ENCODE results near the gene CREB3L2. TPM values are rescaled to one million over a fixed set of nuclear protein-coding genes. Genes with fewer than 3 reads are reported as not detected.

The CREB3L2 gene
- total and polyA plus RNA-seq, 2 donors = 3.4 to 6.6 TPM

DNA sequence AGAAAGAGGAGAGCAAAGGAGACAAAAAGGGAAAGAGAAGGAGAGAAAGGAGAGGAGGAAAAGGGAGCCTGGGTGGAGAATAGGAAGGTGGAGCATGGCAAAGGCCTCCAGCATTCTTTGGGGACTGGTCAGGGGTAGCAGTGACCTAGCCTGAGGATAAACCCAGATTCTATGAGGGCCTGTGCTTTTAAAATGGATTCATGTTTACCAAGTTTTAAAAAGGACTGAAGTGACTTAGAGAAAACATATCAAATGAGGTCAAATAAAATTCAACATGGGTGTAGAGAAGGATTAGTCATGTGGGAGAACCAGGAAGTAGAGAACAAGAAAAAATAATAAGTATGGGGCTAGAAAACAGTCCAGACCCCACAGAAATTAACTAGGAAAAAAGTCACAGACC, 20.7 kb downstream of the CREB3L2 start:
- H3K27me3 ChIP-seq (ENCODE audit: control insufficient read depth in 2 of 2, insufficient read depth in 1 of 2, low read length in 1 of 2) = no peaks in the 10 kb centered on the region
- H3K4me3 ChIP-seq (ENCODE audit: low read length in 2 of 2) = no peak overlapping the region
- H3K27ac ChIP-seq (ENCODE audit: low read depth in 1 of 2, low read length in 1 of 2) = no peak overlapping the region
- no peak for DNase-seq (ENCODE audit: low read depth in 6 of 9, low spot score in 9 of 9)
- no peaks in the 10 kb centered on the region for H3K36me3 ChIP-seq (ENCODE audit: control insufficient read depth in 2 of 2, insufficient read depth in 2 of 2, low read length in 1 of 2)
- H3K9me3 ChIP-seq (ENCODE audit: control insufficient read depth in 2 of 2, insufficient read depth in 1 of 2, low read length in 1 of 2) = peaks cover 0 to 9% of the 10 kb centered on the region in 2 donors
- peaks cover 0 to 6% of the 10 kb centered on the region in 2 donors for H3K4me1 ChIP-seq (ENCODE audit: control insufficient read depth in 2 of 2, insufficient read depth in 2 of 2, low read length in 2 of 2)

DNA sequence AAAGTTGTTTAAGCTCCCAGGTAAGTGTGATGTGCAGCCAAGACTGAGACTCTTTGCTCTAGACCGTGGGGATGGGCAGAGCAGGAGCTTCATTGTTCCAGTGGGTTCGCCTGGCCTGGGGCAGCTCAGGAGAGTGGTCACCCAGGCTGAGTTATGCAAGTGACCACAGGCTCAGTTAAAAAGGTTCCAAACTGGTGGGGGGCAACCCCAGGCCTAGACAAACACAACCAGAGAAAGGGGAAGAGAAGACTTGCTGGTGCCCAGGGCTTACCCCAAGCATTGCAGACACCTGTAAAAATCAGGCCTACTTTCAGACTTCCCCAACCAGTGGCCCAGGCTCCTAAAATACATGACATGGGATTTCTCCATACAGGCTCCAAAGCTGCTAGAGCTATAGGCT, 21.6 kb downstream of the CREB3L2 start:
- whole genome bisulfite sequencing = 97% methylated on average over 2 of the region's 2 CpGs
- H3K36me3 ChIP-seq (ENCODE audit: control insufficient read depth in 2 of 2, insufficient read depth in 2 of 2, low read length in 1 of 2) = no peaks in the 10 kb centered on the region
- peaks cover 0 to 4% of the 10 kb centered on the region in 2 donors for H3K4me1 ChIP-seq (ENCODE audit: control insufficient read depth in 2 of 2, insufficient read depth in 2 of 2, low read length in 2 of 2)
- no peak overlapping the region for H3K27ac ChIP-seq (ENCODE audit: low read depth in 1 of 2, low read length in 1 of 2)
- no peaks in the 10 kb centered on the region for H3K27me3 ChIP-seq (ENCODE audit: control insufficient read depth in 2 of 2, insufficient read depth in 1 of 2, low read length in 1 of 2)
- no peak for DNase-seq (ENCODE audit: low read depth in 6 of 9, low spot score in 9 of 9)
- no peak overlapping the region for H3K4me3 ChIP-seq (ENCODE audit: low read length in 2 of 2)
- peaks cover 0 to 9% of the 10 kb centered on the region in 2 donors for H3K9me3 ChIP-seq (ENCODE audit: control insufficient read depth in 2 of 2, insufficient read depth in 1 of 2, low read length in 1 of 2)

DNA sequence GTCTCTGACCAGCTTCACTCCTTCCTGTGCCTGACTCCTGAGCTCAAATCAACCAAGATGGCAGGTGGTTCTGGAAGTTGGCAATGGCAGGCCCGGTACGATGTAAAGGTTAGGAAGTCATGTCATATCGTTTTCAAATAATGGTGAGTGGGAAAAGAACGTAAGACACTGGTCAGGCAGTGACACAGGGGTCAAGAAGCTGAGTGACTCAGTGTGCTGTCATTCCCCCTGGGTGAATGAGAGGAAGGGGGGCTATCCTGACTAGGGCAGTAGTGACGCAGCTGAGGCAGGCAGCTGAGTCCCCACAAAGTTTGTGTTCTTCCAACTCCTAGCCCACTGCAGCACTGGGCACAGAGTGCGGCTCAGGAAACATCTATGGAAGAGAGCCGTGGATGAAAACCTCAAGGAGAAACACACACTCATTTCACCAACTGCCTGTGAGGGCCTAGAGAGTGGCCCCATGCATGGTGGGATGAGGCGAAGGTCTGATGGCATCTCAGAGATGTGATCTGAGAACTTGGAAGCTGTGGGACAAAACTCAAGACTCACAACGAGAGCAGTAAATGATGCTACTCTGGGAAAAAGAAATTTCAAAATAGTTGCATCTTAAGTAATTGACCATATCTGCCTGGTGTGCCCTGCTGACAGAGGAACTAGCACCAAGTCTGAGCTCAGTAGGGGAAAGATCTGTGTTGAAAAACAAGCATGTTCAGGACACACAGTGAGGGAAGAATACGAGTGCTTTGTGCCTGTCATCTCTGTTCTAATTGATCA, 23.2 kb downstream of the CREB3L2 start:
- Histone ChIP-seq H3K4me3 (ENCODE audit: low read length in 2 of 2) (no peak overlapping the region), H3K9me3 (ENCODE audit: control insufficient read depth in 2 of 2, insufficient read depth in 1 of 2, low read length in 1 of 2) (peaks cover 0 to 9% of the 10 kb centered on the region in 2 donors), H3K27ac (ENCODE audit: low read depth in 1 of 2, low read length in 1 of 2) (no peak overlapping the region), H3K4me1 (ENCODE audit: control insufficient read depth in 2 of 2, insufficient read depth in 2 of 2, low read length in 2 of 2) (no peaks in the 10 kb centered on the region), H3K27me3 (ENCODE audit: control insufficient read depth in 2 of 2, insufficient read depth in 1 of 2, low read length in 1 of 2) (no peaks in the 10 kb centered on the region), H3K36me3 (ENCODE audit: control insufficient read depth in 2 of 2, insufficient read depth in 2 of 2, low read length in 1 of 2) (no peaks in the 10 kb centered on the region)
- 96% methylated on average over 10 of the region's 10 CpGs for WGBS
- no peak for DNase-seq (ENCODE audit: low read depth in 6 of 9, low spot score in 9 of 9)

DNA sequence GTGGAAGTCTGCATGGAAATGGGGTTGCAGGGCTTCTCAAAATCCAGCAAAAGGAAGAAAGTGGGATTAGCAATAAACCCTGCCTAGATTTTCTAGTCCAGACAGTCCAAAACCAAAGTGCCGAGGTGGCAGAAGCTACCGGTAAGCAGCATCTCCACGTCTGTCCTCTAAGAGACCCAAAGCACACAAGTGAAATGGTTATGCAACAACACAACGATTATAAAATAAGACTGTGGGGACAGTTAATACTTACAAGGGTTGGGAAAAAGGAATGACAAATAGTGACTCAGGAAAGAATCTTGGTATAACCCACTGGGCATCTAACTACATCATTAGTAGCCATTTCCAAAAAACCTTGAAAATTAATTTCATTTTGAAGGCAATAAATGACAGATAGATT, 24.7 kb downstream of the CREB3L2 start:
- no peaks in the 10 kb centered on the region for H3K4me1 ChIP-seq (ENCODE audit: control insufficient read depth in 2 of 2, insufficient read depth in 2 of 2, low read length in 2 of 2)
- DNase-seq (ENCODE audit: low read depth in 6 of 9, low spot score in 9 of 9) = no peak
- H3K27me3 ChIP-seq (ENCODE audit: control insufficient read depth in 2 of 2, insufficient read depth in 1 of 2, low read length in 1 of 2) = no peaks in the 10 kb centered on the region
- WGBS = 98% methylated on average over 4 of the region's 4 CpGs
- no peaks in the 10 kb centered on the region for H3K36me3 ChIP-seq (ENCODE audit: control insufficient read depth in 2 of 2, insufficient read depth in 2 of 2, low read length in 1 of 2)
- no peak overlapping the region for H3K4me3 ChIP-seq (ENCODE audit: low read length in 2 of 2)
- no peaks in the 10 kb centered on the region for H3K9me3 ChIP-seq (ENCODE audit: control insufficient read depth in 2 of 2, insufficient read depth in 1 of 2, low read length in 1 of 2)
- H3K27ac ChIP-seq (ENCODE audit: low read depth in 1 of 2, low read length in 1 of 2) = no peak overlapping the region

DNA sequence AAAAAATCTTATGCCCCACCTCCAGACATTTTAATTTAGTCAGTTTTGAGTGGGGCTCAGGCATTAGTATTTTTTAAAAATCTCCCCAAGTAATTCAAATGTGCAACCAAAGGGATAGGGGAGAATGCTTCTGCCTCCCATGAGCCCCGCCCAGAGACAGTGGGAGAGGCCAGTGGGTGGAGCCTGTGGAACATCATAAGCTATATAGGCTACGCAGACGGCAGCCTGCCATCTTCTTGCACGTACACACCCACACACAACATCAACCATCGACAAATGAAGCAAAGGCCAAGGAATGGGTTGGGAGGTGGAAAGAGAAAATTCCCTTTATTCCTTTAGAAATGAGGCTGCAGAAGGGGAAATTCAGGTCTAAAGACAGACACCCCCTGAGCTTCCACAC, 25.2 kb downstream of the CREB3L2 start:
- H3K4me1 ChIP-seq (ENCODE audit: control insufficient read depth in 2 of 2, insufficient read depth in 2 of 2, low read length in 2 of 2) = no peaks in the 10 kb centered on the region
- no peak overlapping the region for H3K4me3 ChIP-seq (ENCODE audit: low read length in 2 of 2)
- no peak overlapping the region for H3K27ac ChIP-seq (ENCODE audit: low read depth in 1 of 2, low read length in 1 of 2)
- H3K9me3 ChIP-seq (ENCODE audit: control insufficient read depth in 2 of 2, insufficient read depth in 1 of 2, low read length in 1 of 2) = no peaks in the 10 kb centered on the region
- DNase-seq (ENCODE audit: low read depth in 6 of 9, low spot score in 9 of 9) = no peak
- H3K27me3 ChIP-seq (ENCODE audit: control insufficient read depth in 2 of 2, insufficient read depth in 1 of 2, low read length in 1 of 2) = no peaks in the 10 kb centered on the region
- H3K36me3 ChIP-seq (ENCODE audit: control insufficient read depth in 2 of 2, insufficient read depth in 2 of 2, low read length in 1 of 2) = no peaks in the 10 kb centered on the region
- 87% methylated on average over 5 of the region's 5 CpGs for WGBS

DNA sequence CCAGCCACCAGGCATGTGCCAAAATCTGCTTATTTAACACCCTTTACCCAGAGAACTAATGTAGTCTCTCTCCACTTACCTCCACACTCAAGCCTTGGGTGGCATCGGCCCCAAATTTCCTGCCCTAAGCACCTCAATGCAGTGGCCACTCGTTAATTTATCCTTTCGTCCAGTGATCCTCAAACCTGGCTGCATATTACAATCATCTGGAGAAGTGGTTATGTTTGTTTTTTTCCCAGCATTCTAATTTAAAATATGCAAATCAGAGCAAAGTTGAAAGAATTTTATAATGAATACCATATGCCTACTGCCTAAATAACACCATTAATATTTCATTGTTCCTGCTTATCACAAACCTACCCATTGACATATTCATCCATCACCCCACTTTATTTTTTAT, 25.7 kb downstream of the CREB3L2 start:
- no peaks in the 10 kb centered on the region for H3K9me3 ChIP-seq (ENCODE audit: control insufficient read depth in 2 of 2, insufficient read depth in 1 of 2, low read length in 1 of 2)

DNA sequence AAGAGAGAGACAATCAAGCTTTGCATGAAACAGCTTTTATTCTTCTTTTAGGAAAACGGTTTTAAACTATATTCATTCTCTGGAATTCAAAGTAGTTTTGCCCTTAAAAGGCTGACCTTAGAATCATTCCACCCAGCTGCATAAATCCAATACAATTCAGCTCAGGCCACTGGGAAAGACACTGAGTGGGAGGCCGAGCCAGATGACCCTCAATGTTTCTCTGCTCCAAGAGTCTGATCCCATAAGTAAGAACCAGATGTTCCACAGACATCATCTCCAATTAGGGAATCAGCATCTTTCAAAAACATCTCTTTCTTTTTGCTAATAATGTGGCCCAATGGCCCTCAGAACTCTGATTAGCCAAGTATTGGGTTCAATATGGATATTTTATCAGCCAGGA, 26.1 kb downstream of the CREB3L2 start:
- H3K36me3 ChIP-seq (ENCODE audit: control insufficient read depth in 2 of 2, insufficient read depth in 2 of 2, low read length in 1 of 2) = no peaks in the 10 kb centered on the region
- WGBS = 94% methylated on average over 2 of the region's 2 CpGs
- DNase-seq (ENCODE audit: low read depth in 6 of 9, low spot score in 9 of 9) = no peak
- H3K4me1 ChIP-seq (ENCODE audit: control insufficient read depth in 2 of 2, insufficient read depth in 2 of 2, low read length in 2 of 2) = no peaks in the 10 kb centered on the region
- no peak overlapping the region for H3K4me3 ChIP-seq (ENCODE audit: low read length in 2 of 2)
- no peaks in the 10 kb centered on the region for H3K27me3 ChIP-seq (ENCODE audit: control insufficient read depth in 2 of 2, insufficient read depth in 1 of 2, low read length in 1 of 2)
- no peak overlapping the region for H3K27ac ChIP-seq (ENCODE audit: low read depth in 1 of 2, low read length in 1 of 2)
- no peaks in the 10 kb centered on the region for H3K9me3 ChIP-seq (ENCODE audit: control insufficient read depth in 2 of 2, insufficient read depth in 1 of 2, low read length in 1 of 2)

More for the DNA sequence above, 25.7 kb downstream of the CREB3L2 start:
- no peak for DNase-seq (ENCODE audit: low read depth in 6 of 9, low spot score in 9 of 9)
- H3K27ac ChIP-seq (ENCODE audit: low read depth in 1 of 2, low read length in 1 of 2) = no peak overlapping the region
- no peaks in the 10 kb centered on the region for H3K27me3 ChIP-seq (ENCODE audit: control insufficient read depth in 2 of 2, insufficient read depth in 1 of 2, low read length in 1 of 2)
- WGBS = 97% methylated on average over 3 of the region's 3 CpGs
- no peaks in the 10 kb centered on the region for H3K36me3 ChIP-seq (ENCODE audit: control insufficient read depth in 2 of 2, insufficient read depth in 2 of 2, low read length in 1 of 2)
- no peak overlapping the region for H3K4me3 ChIP-seq (ENCODE audit: low read length in 2 of 2)
- H3K4me1 ChIP-seq (ENCODE audit: control insufficient read depth in 2 of 2, insufficient read depth in 2 of 2, low read length in 2 of 2) = no peaks in the 10 kb centered on the region

DNA sequence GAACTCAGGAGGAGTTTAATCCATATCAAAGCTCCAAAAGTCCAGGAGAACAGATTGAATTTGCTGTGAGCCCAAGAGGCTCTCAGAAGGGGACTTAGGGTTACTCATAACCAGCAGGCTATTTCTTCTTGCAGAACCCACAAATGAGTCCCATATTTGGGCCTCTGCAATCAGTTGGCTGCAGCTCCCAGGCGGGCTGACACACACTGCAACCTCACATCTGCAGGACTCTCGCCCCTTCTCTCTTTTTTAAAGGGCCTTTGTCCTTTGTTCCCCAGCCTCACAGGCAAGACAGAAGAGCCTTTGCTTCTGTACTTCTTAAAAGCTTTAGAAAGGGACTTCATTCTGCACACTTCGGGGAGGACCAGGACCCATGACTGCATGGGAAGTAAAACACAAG, 26.7 kb downstream of the CREB3L2 start:
- Histone ChIP-seq H3K36me3 (ENCODE audit: control insufficient read depth in 2 of 2, insufficient read depth in 2 of 2, low read length in 1 of 2) (no peaks in the 10 kb centered on the region), H3K4me1 (ENCODE audit: control insufficient read depth in 2 of 2, insufficient read depth in 2 of 2, low read length in 2 of 2) (no peaks in the 10 kb centered on the region), H3K4me3 (ENCODE audit: low read length in 2 of 2) (no peak overlapping the region), H3K9me3 (ENCODE audit: control insufficient read depth in 2 of 2, insufficient read depth in 1 of 2, low read length in 1 of 2) (no peaks in the 10 kb centered on the region), H3K27ac (ENCODE audit: low read depth in 1 of 2, low read length in 1 of 2) (no peak overlapping the region), H3K27me3 (ENCODE audit: control insufficient read depth in 2 of 2, insufficient read depth in 1 of 2, low read length in 1 of 2) (no peaks in the 10 kb centered on the region)
- 95% methylated on average over 3 of the region's 3 CpGs for WGBS
- DNase-seq (ENCODE audit: low read depth in 6 of 9, low spot score in 9 of 9) = no peak

DNA sequence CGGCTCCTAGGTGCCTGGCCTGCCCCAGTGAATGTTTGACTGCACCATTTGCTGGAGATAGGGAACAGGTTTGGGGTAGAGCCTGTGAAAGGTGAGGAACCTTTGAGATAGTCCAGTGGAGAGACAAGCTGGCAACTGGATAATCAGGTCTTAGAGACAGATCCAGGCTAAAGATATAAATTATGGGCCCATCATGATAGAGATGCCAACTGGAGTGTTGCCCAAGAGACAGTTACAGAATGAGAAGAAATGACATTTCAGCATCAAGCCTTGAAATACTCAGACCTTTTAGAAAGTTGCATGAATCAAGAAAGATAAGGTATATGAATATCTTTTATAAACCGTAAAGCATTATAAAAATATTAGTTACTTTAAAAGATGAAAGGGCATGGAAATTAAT, 27.1 kb downstream of the CREB3L2 start:
- no peaks in the 10 kb centered on the region for H3K27me3 ChIP-seq (ENCODE audit: control insufficient read depth in 2 of 2, insufficient read depth in 1 of 2, low read length in 1 of 2)
- WGBS = 97% methylated on average over 2 of the region's 2 CpGs

More for the DNA sequence above, 27.1 kb downstream of the CREB3L2 start:
- H3K9me3 ChIP-seq (ENCODE audit: control insufficient read depth in 2 of 2, insufficient read depth in 1 of 2, low read length in 1 of 2) = no peaks in the 10 kb centered on the region
- no peak for DNase-seq (ENCODE audit: low read depth in 6 of 9, low spot score in 9 of 9)
- no peaks in the 10 kb centered on the region for H3K4me1 ChIP-seq (ENCODE audit: control insufficient read depth in 2 of 2, insufficient read depth in 2 of 2, low read length in 2 of 2)
- H3K36me3 ChIP-seq (ENCODE audit: control insufficient read depth in 2 of 2, insufficient read depth in 2 of 2, low read length in 1 of 2) = no peaks in the 10 kb centered on the region
- no peak overlapping the region for H3K4me3 ChIP-seq (ENCODE audit: low read length in 2 of 2)
- H3K27ac ChIP-seq (ENCODE audit: low read depth in 1 of 2, low read length in 1 of 2) = no peak overlapping the region

Data from thymus (tissue), 11 donors.